MM.1S (cell line): ENCODE measurements around the gene TFF2.

Source experiments
- EZH2 ChIP-seq: fragments of 300-600 bp; sonication (generic); optimal IDR thresholded peaks from 2 replicates; pipeline ENCODE3; 2017; ENCODE audit warnings: low read depth, mild to moderate bottlenecking, antibody characterized with exemption, low read length, mixed read lengths
- TF ChIP-seq, protein P1 (sequence below): fragments of 300-600 bp; sonication (generic); IDR thresholded peaks from 2 replicates; pipeline ENCODE4 v1.5.1; 2016; ENCODE audit warnings: antibody characterized with exemption, low read length, mixed read lengths

- TF ChIP-seq, protein P1, sequence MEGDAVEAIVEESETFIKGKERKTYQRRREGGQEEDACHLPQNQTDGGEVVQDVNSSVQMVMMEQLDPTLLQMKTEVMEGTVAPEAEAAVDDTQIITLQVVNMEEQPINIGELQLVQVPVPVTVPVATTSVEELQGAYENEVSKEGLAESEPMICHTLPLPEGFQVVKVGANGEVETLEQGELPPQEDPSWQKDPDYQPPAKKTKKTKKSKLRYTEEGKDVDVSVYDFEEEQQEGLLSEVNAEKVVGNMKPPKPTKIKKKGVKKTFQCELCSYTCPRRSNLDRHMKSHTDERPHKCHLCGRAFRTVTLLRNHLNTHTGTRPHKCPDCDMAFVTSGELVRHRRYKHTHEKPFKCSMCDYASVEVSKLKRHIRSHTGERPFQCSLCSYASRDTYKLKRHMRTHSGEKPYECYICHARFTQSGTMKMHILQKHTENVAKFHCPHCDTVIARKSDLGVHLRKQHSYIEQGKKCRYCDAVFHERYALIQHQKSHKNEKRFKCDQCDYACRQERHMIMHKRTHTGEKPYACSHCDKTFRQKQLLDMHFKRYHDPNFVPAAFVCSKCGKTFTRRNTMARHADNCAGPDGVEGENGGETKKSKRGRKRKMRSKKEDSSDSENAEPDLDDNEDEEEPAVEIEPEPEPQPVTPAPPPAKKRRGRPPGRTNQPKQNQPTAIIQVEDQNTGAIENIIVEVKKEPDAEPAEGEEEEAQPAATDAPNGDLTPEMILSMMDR = no peak
- no peak for TF ChIP-seq EZH2
Measured at GRCh38 chr21:42353623-42354022, 2.8 kb upstream of the TFF2 start.
